GM13976 (cell line): ENCODE results near the gene PRUNE1.

ENCODE experiments used
- DNase-seq: peaks from one replicate; pipeline ENCODE4 v3.0.0; 2012; ENCODE audit warnings: low spot score
- CTCF ChIP-seq: IDR thresholded peaks from 2 replicates; pipeline ENCODE4 v1.5.1; 2012; ENCODE audit warnings: borderline replicate concordance, mild to moderate bottlenecking; ENCODE audit not compliant: insufficient read depth; ENCODE audit errors: extremely low read depth, missing control alignments, control extremely low read depth
- in situ Hi-C: fragments of 300-500 bp; cut with MboI; formaldehyde crosslinking; loops from one replicate; pipeline ENCODE4 v1.12.0; 2022; ENCODE audit warnings: low sequenced_read_pairs, mixed read lengths, inconsistent platforms; ENCODE audit not compliant: unreplicated experiment

PRUNE1 gene

GRCh38 chr1:151060657-151061421 lies 52.6 kb downstream of the PRUNE1 start:
- in situ Hi-C loops: no loop called here
- TF ChIP-seq CTCF: no peak
- no peak for DNase-seq

GRCh38 chr1:151061704-151062103 lies 53.5 kb downstream of the PRUNE1 start:
- in situ Hi-C loops: no loop called here
- DNase-seq: no peak
- no peak for TF ChIP-seq CTCF

GRCh38 chr1:151062741-151063371 lies 54.6 kb downstream of the PRUNE1 start:
- in situ Hi-C loops: no loop called here

GRCh38 chr1:151065089-151065645 lies 56.9 kb downstream of the PRUNE1 start:
- in situ Hi-C loops: no loop called here
- no peak for DNase-seq
- TF ChIP-seq CTCF: no peak

More at GRCh38 chr1:151062741-151063371, 54.6 kb downstream of the PRUNE1 start:
- DNase-seq: no peak
- no peak for TF ChIP-seq CTCF

- no peak for TF ChIP-seq CTCF
- DNase-seq: no peak
- in situ Hi-C loops: no loop called here
Observed at GRCh38 chr1:151067185-151067584, 58.9 kb downstream of the PRUNE1 start.

- in situ Hi-C loops: no loop called here
- no peak for TF ChIP-seq CTCF
- no peak for DNase-seq
Observed at GRCh38 chr1:151069103-151069486, 60.8 kb downstream of the PRUNE1 start.
